GM12892 (cell line): ENCODE results near the gene MAPKAPK3.

Experiments
- POLR2A ChIP-seq: IDR thresholded peaks from 2 replicates; pipeline ENCODE4 v1.6.1; 2011; ENCODE audit warnings: low read depth, low read length, control low read depth
- POLR2AphosphoS5 ChIP-seq: IDR thresholded peaks from 2 replicates; pipeline ENCODE4 v1.6.1; 2011; ENCODE audit warnings: low read depth, low read length, control low read depth
- TAF1 ChIP-seq: IDR thresholded peaks from 2 replicates; pipeline ENCODE4 v1.6.1; 2011; ENCODE audit warnings: low read depth, mild to moderate bottlenecking, control low read depth, low read length, borderline replicate concordance

DNA sequence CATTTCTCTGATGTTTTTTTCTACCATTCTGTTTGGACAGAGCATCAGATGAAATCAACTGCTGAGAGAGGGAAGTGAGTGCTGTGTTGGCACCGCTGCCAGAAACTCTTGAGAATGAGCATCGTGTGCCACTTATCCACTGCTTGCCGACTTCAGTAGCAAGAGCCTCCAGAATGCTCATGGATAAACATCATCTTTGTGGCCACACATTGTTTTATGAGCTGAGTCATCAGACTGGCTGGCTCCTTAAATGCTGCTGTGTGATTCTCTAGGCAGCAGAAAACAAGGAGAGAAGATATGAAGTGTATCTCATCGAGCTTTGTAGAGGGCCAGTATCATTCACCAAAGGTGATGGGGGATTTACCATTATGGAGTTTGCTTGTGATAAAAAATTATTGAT is 54.4 kb downstream of the MAPKAPK3 start:
- no peak for TF ChIP-seq POLR2A
- no peak for TF ChIP-seq POLR2AphosphoS5
- TF ChIP-seq TAF1 = no peak
